Type B pancreatic cell (in vitro differentiated cells): Measurements from ENCODE around the gene PUS1. TPM values are rescaled to one million over a fixed set of nuclear protein-coding genes. Genes with fewer than 3 reads are reported as not detected.
A peak's percentile ranks its signal among the peaks of the same experiment; 100 is the strongest.
"Not testable (repeated sequence)": the region's sequence is repeated elsewhere in the genome, so short reads cannot be mapped to it uniquely, and the experiment has no call there.

Experiments
- DNase-seq: peaks from one replicate; pipeline ENCODE4 v3.0.0; 2021; ENCODE audit warnings: mixed read lengths; ENCODE audit not compliant: unreplicated experiment; ENCODE audit errors: extremely low spot score
- H3K27ac Mint-ChIP-seq: 2 replicates; pipeline ENCODE4 v1.8.0; 2021; ENCODE audit warnings: mild to moderate bottlenecking, mixed read lengths
- H3K27me3 Mint-ChIP-seq: 2 replicates; pipeline ENCODE4 v1.8.0; 2021; ENCODE audit warnings: mixed read lengths
- H3K36me3 Mint-ChIP-seq: 2 replicates; pipeline ENCODE4 v1.8.0; 2021; ENCODE audit warnings: mixed read lengths
- H3K4me1 Mint-ChIP-seq: one replicate; pipeline ENCODE4 v1.8.0; 2021; ENCODE audit warnings: mixed read lengths; ENCODE audit not compliant: unreplicated experiment
- H3K4me3 Mint-ChIP-seq: 2 replicates; pipeline ENCODE4 v1.8.0; 2021; ENCODE audit warnings: mild to moderate bottlenecking, mixed read lengths
- H3K9me3 Mint-ChIP-seq: 2 replicates; pipeline ENCODE4 v1.8.0; 2021; ENCODE audit warnings: mixed read lengths
- long read RNA-seq: library from polyadenylated mRNA; unstranded; transcript quantifications from one replicate; pipeline ENCODE4 v2.0.0, GENCODE V29; 2020
- total RNA-seq: library from RNA; stranded (reverse); gene quantifications from 2 replicates; pipeline ENCODE4 v1.2.1, GENCODE V29; 2021; ENCODE audit warnings: low replicate concordance
- TF ChIP-seq, protein P1 (sequence below): fragments of 200-600 bp; sonication (generic); conservative IDR thresholded peaks from 2 replicates; pipeline ENCODE4 v1.5.0; 2021; ENCODE audit warnings: antibody characterized with exemption, mild to moderate bottlenecking

The PUS1 gene
- total RNA-seq: 32.2 and 38.1 TPM in 2 replicates
- long read RNA-seq, partial matches to known transcripts: 1 of 1 reads
- long read RNA-seq, other reads (novel, unspliced or antisense): 0 of 1 reads

DNA sequence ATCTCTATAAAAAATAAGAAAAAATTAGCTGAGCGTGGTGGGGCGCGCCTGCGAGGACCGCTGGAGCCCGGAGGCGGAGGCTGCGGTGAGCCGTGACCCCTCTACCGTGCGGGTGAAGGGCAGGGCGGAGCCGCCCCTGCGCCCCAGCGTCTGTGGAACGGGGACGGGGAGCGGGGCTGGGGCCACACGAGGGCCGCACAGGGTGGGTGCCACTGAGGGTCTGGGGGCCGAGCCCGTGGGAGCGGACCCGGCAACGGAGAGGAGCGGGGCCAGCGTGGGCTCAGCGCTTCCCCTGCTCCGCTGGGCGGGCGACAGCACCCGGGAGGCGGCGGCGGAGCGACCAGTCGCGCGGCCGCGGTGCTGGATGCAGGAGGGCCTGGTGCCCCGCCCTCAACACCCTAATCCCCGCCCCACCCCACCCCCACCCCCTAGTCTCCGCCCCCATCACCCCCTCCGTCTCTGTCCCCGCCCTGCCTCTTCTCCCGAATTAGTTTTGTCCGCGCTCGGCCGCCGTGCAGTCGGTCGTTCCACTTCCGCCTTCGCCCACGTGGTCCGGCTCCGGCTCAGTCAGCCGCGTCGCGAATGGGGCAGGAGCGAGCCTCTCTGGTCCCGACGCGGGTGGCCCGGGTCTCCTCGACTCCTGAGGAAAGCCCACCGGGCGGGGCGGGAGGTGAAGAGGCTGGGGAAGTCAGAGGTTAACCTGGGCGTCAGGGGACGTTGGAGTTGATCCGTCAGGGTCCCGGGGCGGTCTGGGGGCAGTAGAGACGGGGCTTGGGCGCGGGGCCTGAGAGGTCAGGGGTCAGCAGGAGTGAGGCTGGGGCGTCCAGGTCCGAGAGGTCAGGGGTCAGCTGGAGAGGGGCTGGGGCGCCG, at the start of gene PUS1:
Gene PUS1, plus strand, starts transcription at position 566 of the 870 bp plus-strand sequence. CDS start 447 bp downstream, outside the sequence.
- peak; percentile 95 for DNase-seq
- Mint-ChIP-seq H3K4me3 (peak within 1 kb of the TSS; percentile 93), H3K9me3 (no peaks in the 10 kb centered on the region), H3K4me1 (peaks cover 5% of the 10 kb centered on the region), H3K27ac (peak within 1 kb of the TSS; percentile 80), H3K27me3 (no peaks in the 10 kb centered on the region), H3K36me3 (peaks cover 18% of the 10 kb centered on the region)
- TF ChIP-seq, protein P1, sequence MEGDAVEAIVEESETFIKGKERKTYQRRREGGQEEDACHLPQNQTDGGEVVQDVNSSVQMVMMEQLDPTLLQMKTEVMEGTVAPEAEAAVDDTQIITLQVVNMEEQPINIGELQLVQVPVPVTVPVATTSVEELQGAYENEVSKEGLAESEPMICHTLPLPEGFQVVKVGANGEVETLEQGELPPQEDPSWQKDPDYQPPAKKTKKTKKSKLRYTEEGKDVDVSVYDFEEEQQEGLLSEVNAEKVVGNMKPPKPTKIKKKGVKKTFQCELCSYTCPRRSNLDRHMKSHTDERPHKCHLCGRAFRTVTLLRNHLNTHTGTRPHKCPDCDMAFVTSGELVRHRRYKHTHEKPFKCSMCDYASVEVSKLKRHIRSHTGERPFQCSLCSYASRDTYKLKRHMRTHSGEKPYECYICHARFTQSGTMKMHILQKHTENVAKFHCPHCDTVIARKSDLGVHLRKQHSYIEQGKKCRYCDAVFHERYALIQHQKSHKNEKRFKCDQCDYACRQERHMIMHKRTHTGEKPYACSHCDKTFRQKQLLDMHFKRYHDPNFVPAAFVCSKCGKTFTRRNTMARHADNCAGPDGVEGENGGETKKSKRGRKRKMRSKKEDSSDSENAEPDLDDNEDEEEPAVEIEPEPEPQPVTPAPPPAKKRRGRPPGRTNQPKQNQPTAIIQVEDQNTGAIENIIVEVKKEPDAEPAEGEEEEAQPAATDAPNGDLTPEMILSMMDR: no peak

DNA sequence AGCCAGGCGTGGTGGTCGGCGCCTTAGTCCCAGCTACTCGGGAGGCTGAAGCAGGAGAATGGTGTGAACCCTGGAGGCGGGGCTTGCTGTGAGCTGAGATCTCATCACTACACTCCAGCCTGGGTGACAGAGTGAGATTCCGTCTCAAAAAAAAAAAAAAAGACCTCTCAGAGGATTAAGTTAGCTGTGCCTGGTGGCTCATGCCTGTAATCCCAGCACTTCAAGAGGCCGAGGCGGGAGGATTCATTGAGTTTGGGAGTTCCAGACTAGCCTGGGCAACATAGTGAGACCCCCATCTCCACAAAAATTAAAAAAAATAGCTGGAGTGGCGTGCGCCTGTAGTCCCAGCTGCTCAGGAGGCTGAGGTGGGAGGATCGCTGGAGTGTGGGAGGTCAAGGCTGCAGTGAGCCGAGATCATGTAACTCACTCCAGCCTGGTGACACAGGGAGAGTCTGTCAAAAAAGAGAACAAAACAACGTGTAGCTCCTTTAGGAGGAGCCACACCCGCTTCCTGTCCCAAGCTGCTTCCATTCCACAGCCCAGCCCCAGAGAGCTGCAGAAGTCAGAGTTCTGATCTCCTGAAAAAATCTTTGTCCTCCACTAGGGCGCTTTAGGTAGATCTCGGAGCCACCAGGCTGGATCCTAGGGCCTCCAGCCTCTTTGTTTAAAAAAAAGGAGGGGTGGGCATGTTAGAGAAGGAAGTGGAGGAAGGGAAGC, 46.1 kb upstream of the PUS1 start:
- H3K27ac Mint-ChIP-seq: peak overlapping the region; percentile 85

DNA sequence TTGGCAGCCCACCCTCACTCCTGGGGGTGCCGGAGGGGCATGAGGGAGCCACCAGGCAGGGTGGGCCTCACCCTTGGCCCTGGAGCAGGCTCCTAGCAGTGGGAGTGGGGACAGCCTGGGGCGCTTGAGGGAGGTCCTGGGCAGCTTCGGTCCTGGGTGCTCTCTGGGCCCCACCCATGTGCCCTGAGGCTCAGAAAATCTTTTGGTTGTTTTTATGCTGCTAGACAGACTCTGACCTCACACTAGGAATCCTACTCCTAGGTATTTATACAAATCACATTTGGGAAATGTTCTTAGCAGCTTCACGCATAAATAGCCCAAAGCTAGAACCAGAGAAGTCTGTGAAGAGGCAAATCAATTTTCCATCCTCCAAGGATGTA, 45.6 kb upstream of the PUS1 start:
- H3K9me3 Mint-ChIP-seq: no peaks in the 10 kb centered on the region
- TF ChIP-seq, protein P1: no peak
- H3K4me1 Mint-ChIP-seq: no peaks in the 10 kb centered on the region
- H3K27ac Mint-ChIP-seq: peak overlapping the region; percentile 85
- H3K27me3 Mint-ChIP-seq: no peaks in the 10 kb centered on the region
- no peak overlapping the region for H3K4me3 Mint-ChIP-seq
- DNase-seq: no peak
- no peaks in the 10 kb centered on the region for H3K36me3 Mint-ChIP-seq

More for the DNA sequence above, 46.1 kb upstream of the PUS1 start:
- DNase-seq: no peak
- H3K4me3 Mint-ChIP-seq: peak overlapping the region; percentile 34
- H3K9me3 Mint-ChIP-seq: no peaks in the 10 kb centered on the region
- TF ChIP-seq, protein P1: no peak
- no peaks in the 10 kb centered on the region for H3K36me3 Mint-ChIP-seq
- H3K4me1 Mint-ChIP-seq: no peaks in the 10 kb centered on the region
- no peaks in the 10 kb centered on the region for H3K27me3 Mint-ChIP-seq

DNA sequence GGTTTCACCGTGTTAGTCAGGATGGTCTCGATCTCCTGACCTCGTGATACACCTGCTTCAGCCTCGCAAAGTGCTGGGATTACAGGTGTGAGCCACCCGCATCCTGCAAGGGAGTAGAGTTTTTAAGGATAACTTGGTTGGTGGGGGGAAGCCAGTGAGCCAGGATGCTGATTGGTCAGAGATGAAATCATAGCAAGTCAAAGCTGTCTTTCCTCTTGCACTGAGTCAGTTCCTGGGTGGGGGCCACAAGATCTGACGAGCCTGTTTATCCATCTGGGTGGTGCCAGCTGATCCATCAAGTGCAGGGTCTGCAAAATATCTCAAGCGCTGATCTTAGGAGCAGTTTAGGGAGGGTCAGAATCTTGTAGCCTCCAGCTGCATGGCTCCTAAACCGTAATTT, 44.0 kb upstream of the PUS1 start:
- not testable (repeated sequence) for H3K4me1 Mint-ChIP-seq, H3K36me3 Mint-ChIP-seq, H3K9me3 Mint-ChIP-seq, H3K4me3 Mint-ChIP-seq, H3K27me3 Mint-ChIP-seq, H3K27ac Mint-ChIP-seq, DNase-seq

DNA sequence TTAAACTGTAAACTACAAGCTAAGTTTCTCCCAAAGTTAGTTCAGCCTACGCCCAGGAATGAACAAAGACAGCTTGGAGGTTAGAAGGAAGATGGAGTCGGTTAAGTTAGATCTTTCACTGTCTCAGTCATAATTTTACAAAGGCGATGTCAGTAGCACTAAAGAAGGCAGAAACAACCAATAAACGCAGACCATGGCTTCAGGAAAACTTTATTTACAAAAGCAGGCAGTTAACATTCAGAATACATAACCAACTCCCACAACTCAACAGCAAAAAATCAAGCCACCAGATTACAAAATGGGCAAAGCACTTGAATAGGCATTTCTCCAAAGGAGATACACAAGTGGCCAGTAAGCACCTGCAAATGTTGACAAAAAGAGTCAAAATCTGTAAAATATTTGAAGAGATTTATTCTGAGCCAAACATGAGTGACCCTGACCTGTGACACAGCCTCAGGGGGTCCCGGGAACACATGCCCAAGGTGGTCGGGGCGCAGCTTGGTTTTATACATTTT, 43.5 kb upstream of the PUS1 start:
- H3K4me3 Mint-ChIP-seq: no peak overlapping the region
- no peak overlapping the region for H3K27ac Mint-ChIP-seq
- TF ChIP-seq, protein P1: no peak
- DNase-seq: no peak
- H3K36me3 Mint-ChIP-seq: no peaks in the 10 kb centered on the region
- no peaks in the 10 kb centered on the region for H3K9me3 Mint-ChIP-seq
- peaks cover 7% of the 10 kb centered on the region for H3K4me1 Mint-ChIP-seq
- H3K27me3 Mint-ChIP-seq: peaks cover 6% of the 10 kb centered on the region

DNA sequence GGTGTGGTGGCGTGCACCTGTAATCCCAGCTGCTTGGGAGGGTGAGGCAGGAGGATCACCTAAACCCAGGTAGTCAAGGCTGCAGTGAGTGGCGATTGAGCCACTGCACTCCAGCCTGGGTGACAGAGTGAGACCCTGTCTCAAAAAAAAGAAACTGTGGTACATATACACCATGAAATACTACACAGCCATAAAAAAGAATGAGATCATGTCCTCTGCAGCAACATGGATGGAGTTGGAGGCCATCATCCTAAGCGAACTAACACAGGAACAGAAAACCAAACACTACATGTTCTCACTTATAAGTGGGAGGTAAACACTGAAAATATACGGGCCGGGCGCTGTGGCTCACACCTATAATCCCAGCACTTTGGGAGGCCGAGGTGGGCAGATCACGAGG, 37.4 kb upstream of the PUS1 start:
- peaks cover 11% of the 10 kb centered on the region for H3K4me1 Mint-ChIP-seq
- not testable (repeated sequence) for H3K4me3 Mint-ChIP-seq, H3K27me3 Mint-ChIP-seq, DNase-seq, H3K9me3 Mint-ChIP-seq, H3K36me3 Mint-ChIP-seq, H3K27ac Mint-ChIP-seq
